GM23248 (cell line): ENCODE measurements around the gene P2RX4. TPM values are rescaled to one million over a fixed set of nuclear protein-coding genes. Genes with fewer than 3 reads are reported as not detected.
"Not testable (repeated sequence)": the region's sequence is repeated elsewhere in the genome, so short reads cannot be mapped to it uniquely, and the experiment has no call there.

ENCODE experiments used
- DNase-seq: peaks from one replicate; pipeline ENCODE4 v3.0.0-alpha.2; 2015
- H2AFZ ChIP-seq: fragments of 200-600 bp; sonication (generic); 2 replicates; pipeline ENCODE4 v1.6.1; 2016; ENCODE audit warnings: antibody characterized with exemption
- H3F3A ChIP-seq: fragments of 200-600 bp; sonication (generic); 2 replicates; pipeline ENCODE4 v1.6.1; 2016; ENCODE audit warnings: mild to moderate bottlenecking, antibody characterized with exemption, mixed run types; ENCODE audit not compliant: insufficient read depth
- H3K27ac ChIP-seq: fragments of 200-600 bp; sonication (generic); 2 replicates; pipeline ENCODE4 v1.5.1; 2016; ENCODE audit warnings: mild to moderate bottlenecking
- H3K27me3 ChIP-seq: fragments of 200-600 bp; sonication (generic); replicated peaks from 2 replicates; pipeline ENCODE4 v1.6.1; 2016; ENCODE audit warnings: mild to moderate bottlenecking; ENCODE audit not compliant: insufficient read depth
- H3K36me3 ChIP-seq: fragments of 200-600 bp; sonication (generic); 2 replicates; pipeline ENCODE4 v1.6.1; 2016; ENCODE audit warnings: low read depth, mild to moderate bottlenecking
- H3K4me1 ChIP-seq: fragments of 200-600 bp; sonication (generic); 2 replicates; pipeline ENCODE4 v1.6.1; 2016; ENCODE audit warnings: mild to moderate bottlenecking; ENCODE audit not compliant: insufficient read depth
- H3K4me2 ChIP-seq: fragments of 200-600 bp; sonication (generic); one replicate; pipeline ENCODE4 v1.6.1; 2016; ENCODE audit warnings: mild to moderate bottlenecking; ENCODE audit not compliant: unreplicated experiment
- H3K4me3 ChIP-seq: fragments of 200-600 bp; sonication (generic); 2 replicates; pipeline ENCODE4 v1.5.1; 2016; ENCODE audit warnings: mild to moderate bottlenecking
- H3K79me2 ChIP-seq: fragments of 200-600 bp; sonication (generic); 2 replicates; pipeline ENCODE4 v1.6.1; 2016; ENCODE audit warnings: mild to moderate bottlenecking; ENCODE audit not compliant: insufficient read depth
- H3K9ac ChIP-seq: fragments of 200-600 bp; sonication (generic); 2 replicates; pipeline ENCODE4 v1.6.1; 2016; ENCODE audit warnings: mild to moderate bottlenecking
- H3K9me2 ChIP-seq: fragments of 200-600 bp; sonication (generic); 2 replicates; pipeline ENCODE4 v1.6.1; 2016; ENCODE audit warnings: mixed run types, mild to moderate bottlenecking, moderate library complexity; ENCODE audit not compliant: insufficient read depth
- H3K9me3 ChIP-seq: fragments of 200-600 bp; sonication (generic); one replicate; pipeline ENCODE4 v1.6.1; 2017; ENCODE audit warnings: low read depth
- H4K20me1 ChIP-seq: fragments of 200-600 bp; sonication (generic); 2 replicates; pipeline ENCODE4 v1.6.0; 2016; ENCODE audit not compliant: insufficient read depth
- EZH2 ChIP-seq: fragments of 200-600 bp; sonication (generic); IDR thresholded peaks from 2 replicates; pipeline ENCODE4 v1.6.1; 2018; ENCODE audit warnings: antibody characterized with exemption, mild to moderate bottlenecking; ENCODE audit not compliant: insufficient read depth, poor library complexity, severe bottlenecking
- EZH2phosphoT487 ChIP-seq: fragments of 200-600 bp; sonication (generic); IDR thresholded peaks from 2 replicates; pipeline ENCODE4 v1.6.1; 2018; ENCODE audit warnings: antibody characterized with exemption, moderate library complexity, mild to moderate bottlenecking, low read depth; ENCODE audit not compliant: insufficient read depth
- WGBS, 2 experiments: methylation state at CpG; one replicate each; pipeline ENCODE4 v1.1.6; 2015 to 2017; ENCODE audit warnings: low lambda C conversion rate in 2 of 2, low coverage in 1 of 2; ENCODE audit errors: missing lambda C conversion rate in 2 of 2; 5-methylcytosine and 5-hydroxymethylcytosine counted together
- in situ Hi-C: fragments of 300-500 bp; cut with MboI; formaldehyde crosslinking; loops from 2 replicates; pipeline ENCODE4 v1.15.0; 2020
- polyA plus RNA-seq: library from polyadenylated mRNA; unstranded; fragments of >200 nt; fragmentation: Nextera tagmentation; extraction: Ambion mirVana; gene quantifications from 2 replicates; pipeline ENCODE4 v1.2.1, GENCODE V29; 2016
- total RNA-seq: library from RNA; depleted of rRNA; stranded (reverse); fragments of >200 nt; shearing (Covaris generic); gene quantifications from 2 replicates; pipeline ENCODE4 v1.2.3, GENCODE V29; 2014; rRNA removed

Gene P2RX4, protein sequence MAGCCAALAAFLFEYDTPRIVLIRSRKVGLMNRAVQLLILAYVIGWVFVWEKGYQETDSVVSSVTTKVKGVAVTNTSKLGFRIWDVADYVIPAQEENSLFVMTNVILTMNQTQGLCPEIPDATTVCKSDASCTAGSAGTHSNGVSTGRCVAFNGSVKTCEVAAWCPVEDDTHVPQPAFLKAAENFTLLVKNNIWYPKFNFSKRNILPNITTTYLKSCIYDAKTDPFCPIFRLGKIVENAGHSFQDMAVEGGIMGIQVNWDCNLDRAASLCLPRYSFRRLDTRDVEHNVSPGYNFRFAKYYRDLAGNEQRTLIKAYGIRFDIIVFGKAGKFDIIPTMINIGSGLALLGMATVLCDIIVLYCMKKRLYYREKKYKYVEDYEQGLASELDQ
- total RNA-seq = 27.9 and 52.0 TPM in 2 replicates
- polyA plus RNA-seq = 18.5 TPM in 2 replicates

- DNase-seq = peak; percentile 93
- no peak for TF ChIP-seq EZH2
- no peak for TF ChIP-seq EZH2phosphoT487
- Histone ChIP-seq H3K9ac (peak within 1 kb of the TSS; percentile 88), H3K9me2 (no peaks in the 10 kb centered on the region), H3K27me3 (no peaks in the 10 kb centered on the region), H3K4me3 (peak within 1 kb of the TSS; percentile 74), H3K4me2 (peak within 1 kb of the TSS; percentile 66), H3F3A (peaks cover 17% of the 10 kb centered on the region), H3K9me3 (no peaks in the 10 kb centered on the region), H3K79me2 (no peaks in the 10 kb centered on the region), H4K20me1 (no peaks in the 10 kb centered on the region), H3K36me3 (no peaks in the 10 kb centered on the region), H2AFZ (peak within 1 kb of the TSS; percentile 80), H3K4me1 (peaks cover 8% of the 10 kb centered on the region), H3K27ac (peak within 1 kb of the TSS; percentile 44)
- 10 to 11% methylated on average over 53 to 59 of the region's 97 CpGs for WGBS, 2 experiments
- in situ Hi-C loops = no loop called here
Measured at GRCh38 chr12:121209624-121210572, at the start of gene P2RX4. P2RX4 (plus strand) TSS chr12:121210129; CDS start chr12:121210165, 36 bp downstream.

GRCh38 chr12:121162384-121162783 is 47.5 kb upstream of the P2RX4 start:
- H3K79me2 ChIP-seq = no peaks in the 10 kb centered on the region
- no peaks in the 10 kb centered on the region for H3K36me3 ChIP-seq
- no peak overlapping the region for H3K27ac ChIP-seq
- H3K27me3 ChIP-seq = no peaks in the 10 kb centered on the region
- WGBS, 2 experiments = 81 to 87% methylated on average over 10 of the region's 10 CpGs
- H3K4me3 ChIP-seq = no peak overlapping the region
- no peak overlapping the region for H2AFZ ChIP-seq
- H3K9me3 ChIP-seq = no peaks in the 10 kb centered on the region
- H3K4me2 ChIP-seq = no peak overlapping the region
- no peaks in the 10 kb centered on the region for H3K9me2 ChIP-seq
- in situ Hi-C loops = no loop called here
- no peak for DNase-seq
- H3K9ac ChIP-seq = no peak overlapping the region
- no peaks in the 10 kb centered on the region for H3F3A ChIP-seq
- no peaks in the 10 kb centered on the region for H4K20me1 ChIP-seq
- no peaks in the 10 kb centered on the region for H3K4me1 ChIP-seq
- no peak for TF ChIP-seq EZH2phosphoT487
- TF ChIP-seq EZH2 = no peak

DNA sequence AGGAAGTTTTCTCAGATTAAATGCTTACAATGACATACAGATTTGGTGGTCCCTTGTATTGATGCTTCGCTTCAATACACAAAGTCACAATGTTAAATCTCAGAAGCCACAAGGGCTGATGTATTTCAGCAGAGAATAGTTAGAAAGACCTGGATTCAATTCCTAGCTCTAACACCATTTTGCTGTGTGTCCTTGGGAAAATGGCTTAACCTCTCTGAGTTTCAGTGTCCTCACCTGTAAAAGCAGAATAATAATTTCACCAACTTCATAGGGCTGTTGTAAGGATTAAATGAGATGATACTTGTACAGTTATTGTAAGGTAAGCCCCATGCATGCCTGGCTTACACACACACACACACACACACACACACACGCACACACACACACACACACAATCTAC is 46.9 kb upstream of the P2RX4 start:
- Histone ChIP-seq H3K9ac (no peak overlapping the region), H3K27me3 (no peaks in the 10 kb centered on the region)

GRCh38 chr12:121164839-121165238 is 45.1 kb upstream of the P2RX4 start:
- H3K9me3 ChIP-seq, H3K36me3 ChIP-seq, H3K27me3 ChIP-seq, H3K4me1 ChIP-seq, H3K9ac ChIP-seq, DNase-seq, H3K9me2 ChIP-seq, H3F3A ChIP-seq, in situ Hi-C loops, H4K20me1 ChIP-seq, H3K79me2 ChIP-seq, H3K4me2 ChIP-seq, H3K27ac ChIP-seq, H3K4me3 ChIP-seq, H2AFZ ChIP-seq: not testable (repeated sequence)
- 94% methylated on average over 6 of the region's 6 CpGs for WGBS, 2 experiments

More for the DNA sequence above, 46.9 kb upstream of the P2RX4 start:
- DNase-seq = no peak
- no peaks in the 10 kb centered on the region for H3K36me3 ChIP-seq
- in situ Hi-C loops = no loop called here
- H3K4me2 ChIP-seq = no peak overlapping the region
- H3K4me1 ChIP-seq = no peaks in the 10 kb centered on the region
- TF ChIP-seq EZH2 (no peak), EZH2phosphoT487 (no peak)
- no peaks in the 10 kb centered on the region for H3K9me3 ChIP-seq
- no peaks in the 10 kb centered on the region for H4K20me1 ChIP-seq
- no peak overlapping the region for H2AFZ ChIP-seq
- no peak overlapping the region for H3K4me3 ChIP-seq
- H3K27ac ChIP-seq = no peak overlapping the region
- no peaks in the 10 kb centered on the region for H3K79me2 ChIP-seq
- H3K9me2 ChIP-seq = no peaks in the 10 kb centered on the region
- H3F3A ChIP-seq = no peaks in the 10 kb centered on the region
- WGBS, 2 experiments = 55 to 57% methylated on average over 2 of the region's 2 CpGs
